NCI-H187 treated with DMSO at 0.1 percent for 48 hours (cell line): Measurements from ENCODE around the gene HBQ1.
"Not testable (repeated sequence)": the region's sequence is repeated elsewhere in the genome, so short reads cannot be mapped to it uniquely, and the experiment has no call there.

ENCODE experiments used
- DNase-seq: peaks from one replicate; lab custom pipeline; 2025; lab: John Stamatoyannopoulos, UW

HBQ1 gene

GRCh38 chr16:211631-212180 is 31.4 kb downstream of the HBQ1 start:
- not testable (repeated sequence) for DNase-seq

- DNase-seq = no peak
Measured at GRCh38 chr16:212999-213398, 32.7 kb downstream of the HBQ1 start.

GRCh38 chr16:220021-220420 is 39.8 kb downstream of the HBQ1 start:
- no peak for DNase-seq

DNA sequence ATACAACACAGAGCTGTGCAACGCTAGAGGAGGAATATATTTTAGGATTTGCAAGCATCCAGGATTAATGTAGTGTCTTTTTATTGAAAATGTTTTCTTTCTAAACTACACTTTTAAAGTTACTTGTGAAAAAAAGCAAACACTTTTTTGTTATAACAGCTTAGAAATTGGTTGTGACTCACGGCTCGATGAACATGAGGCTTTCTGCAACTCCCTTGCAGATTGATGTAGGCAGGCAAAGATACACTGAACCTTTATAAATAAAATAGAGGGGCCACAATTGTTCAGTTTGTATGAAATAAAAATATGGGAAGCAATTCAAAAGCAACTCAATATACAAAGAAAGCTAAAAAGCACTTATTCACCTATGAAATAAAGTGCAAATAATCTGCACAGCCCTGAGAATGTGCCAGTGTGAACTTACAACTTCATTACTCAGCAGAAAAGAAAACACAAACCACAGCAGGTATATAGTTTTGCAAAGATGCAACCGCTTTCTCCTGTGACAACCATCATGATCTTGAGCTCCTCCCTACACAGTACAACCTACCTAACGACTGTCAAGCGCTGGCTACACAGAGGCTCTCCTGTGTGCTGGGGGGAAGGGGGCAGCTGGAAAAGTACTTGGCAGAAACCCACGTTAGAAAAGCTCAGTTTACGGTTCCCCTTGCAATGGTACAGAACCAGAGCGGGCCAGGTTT is 48.0 kb downstream of the HBQ1 start:
- DNase-seq = no peak

GRCh38 chr16:228852-229730 is 48.8 kb downstream of the HBQ1 start, which contains the start of gene LUC7L:
Gene LUC7L (minus strand): TSS chr16:229449. CDS start chr16:229339, 110 bp downstream.
- DNase-seq = peak; percentile 55

GRCh38 chr16:229731-230281 is 49.5 kb downstream of the HBQ1 start:
- DNase-seq = no peak

- DNase-seq = not testable (repeated sequence)
Measured at GRCh38 chr16:230351-230750, 50.1 kb downstream of the HBQ1 start.
